Endothelial cell of umbilical vein (primary cell): ENCODE results near the gene ELP6. TPM values are rescaled to one million over a fixed set of nuclear protein-coding genes. Genes with fewer than 3 reads are reported as not detected.

Experiments
- BruUV-seq: library from RNA; stranded (reverse); fragments of 400-500 nt; replicated peaks from 2 replicates; lab custom pipeline; 2021; lab: Mats Ljungman, UMichigan
- CTCF ChIA-PET: fragments of 300-600, 350-600 bp; sonication (Branson Sonifier 250); formaldehyde crosslinking; loops from one replicate; lab custom pipeline; 2021; ENCODE audit warnings: antibody characterized with exemption, inconsistent platforms; lab: Charles Lee
- POLR2A ChIA-PET: fragments of 300-600, 350-600 bp; sonication (Branson Sonifier 250); formaldehyde crosslinking; loops from one replicate; lab custom pipeline; 2021; ENCODE audit warnings: antibody characterized with exemption, inconsistent platforms; lab: Charles Lee
- DNase-seq: peaks from one replicate; pipeline ENCODE4 v3.0.0-alpha.2; 2011; ENCODE audit warnings: low read depth, low spot score
- FAIRE-seq: peaks from 2 replicates; lab custom pipeline; 2011; peaks lifted over from hg19 to GRCh38; lab: Jason Lieb, UNC
- H2AFZ ChIP-seq: 2 replicates; pipeline ENCODE4 v1.6.0; 2012; ENCODE audit warnings: low read depth, low read length, control low read depth, inconsistent platforms
- H3K27ac ChIP-seq: 2 replicates; pipeline ENCODE4 v1.5.1; 2011; ENCODE audit warnings: low read depth, mild to moderate bottlenecking, control low read depth, low read length, moderate library complexity; ENCODE audit not compliant: insufficient read depth
- H3K27me3 ChIP-seq, 2 experiments: 2 replicates each; pipeline versions ENCODE4 v1.6.0 to v1.6.1; 2011; ENCODE audit warnings: low read length in 2 of 2, mixed read lengths in 1 of 2; ENCODE audit not compliant: control insufficient read depth in 2 of 2, insufficient read depth in 2 of 2
- H3K36me3 ChIP-seq, 2 experiments: 2 replicates in 1 of 2; 3 replicates in 1 of 2; pipeline ENCODE4 v1.5.1; 2011; ENCODE audit warnings: low read length in 2 of 2, mild to moderate bottlenecking in 1 of 2, moderate library complexity in 1 of 2; ENCODE audit not compliant: control insufficient read depth in 2 of 2, insufficient read depth in 2 of 2; ENCODE audit errors: extremely low read depth in 1 of 2
- H3K4me1 ChIP-seq: 3 replicates; pipeline ENCODE4 v1.5.1; 2011; ENCODE audit warnings: mild to moderate bottlenecking, low read length; ENCODE audit not compliant: control insufficient read depth, insufficient read depth; ENCODE audit errors: extremely low read depth
- H3K4me2 ChIP-seq: 2 replicates; pipeline ENCODE4 v1.6.1; 2011; ENCODE audit warnings: low read length, control low read depth, mixed read lengths; ENCODE audit not compliant: insufficient read depth
- H3K4me3 ChIP-seq, 3 experiments: fragments of 200-600 bp in 1 of 3; sonication (generic), shearing (Covaris generic) in 1 of 3; replicated peaks in 1 of 3; 2 replicates each; pipeline ENCODE4 v1.5.1; 2011 to 2016; ENCODE audit warnings: control low read depth in 3 of 3, low read length in 3 of 3, mild to moderate bottlenecking in 2 of 3, inconsistent platforms in 1 of 3, low read depth in 1 of 3, moderate library complexity in 1 of 3; ENCODE audit not compliant: insufficient read depth in 1 of 3
- H3K79me2 ChIP-seq: 2 replicates; pipeline ENCODE4 v1.6.0; 2012; ENCODE audit warnings: low read length, inconsistent platforms; ENCODE audit not compliant: control insufficient read depth, insufficient read depth
- H3K9ac ChIP-seq: replicated peaks from 2 replicates; pipeline ENCODE3; 2011; ENCODE audit warnings: low read length, control low read depth; ENCODE audit not compliant: insufficient read depth; ENCODE audit errors: extremely low read depth
- H3K9me1 ChIP-seq: replicated peaks from 3 replicates; pipeline ENCODE4 v1.6.0; 2011; ENCODE audit warnings: mild to moderate bottlenecking, low read length; ENCODE audit not compliant: control insufficient read depth, insufficient read depth; ENCODE audit errors: extremely low read depth
- H3K9me3 ChIP-seq: replicated peaks from 2 replicates; pipeline ENCODE4 v1.5.1; 2012; ENCODE audit warnings: low read length, inconsistent platforms; ENCODE audit not compliant: control insufficient read depth, insufficient read depth
- H4K20me1 ChIP-seq: replicated peaks from 2 replicates; pipeline ENCODE3; 2011; ENCODE audit warnings: mild to moderate bottlenecking, low read length; ENCODE audit not compliant: control insufficient read depth, insufficient read depth; ENCODE audit errors: extremely low read depth
- CTCF ChIP-seq, 2 donors: IDR thresholded peaks; 1 replicate in 1 of 2; 2 replicates in 1 of 2; pipeline ENCODE4 v1.5.1; 2011; ENCODE audit warnings: low read length in 2 of 2, mild to moderate bottlenecking in 2 of 2, moderate library complexity in 2 of 2, control low read depth in 1 of 2, inconsistent platforms in 1 of 2, low read depth in 1 of 2; ENCODE audit not compliant: insufficient read depth in 1 of 2; ENCODE audit errors: extremely low read depth in 1 of 2
- EZH2 ChIP-seq: IDR thresholded peaks from 2 replicates; pipeline ENCODE4 v1.6.1; 2012; ENCODE audit warnings: borderline replicate concordance, low read depth, mild to moderate bottlenecking, moderate library complexity, low read length, inconsistent platforms; ENCODE audit not compliant: severe bottlenecking
- FOS ChIP-seq: IDR thresholded peaks from 2 replicates; pipeline ENCODE4 v1.6.1; 2011; ENCODE audit warnings: mild to moderate bottlenecking, low read length, moderate library complexity, borderline replicate concordance; ENCODE audit not compliant: insufficient read depth
- GATA2 ChIP-seq: IDR thresholded peaks from 2 replicates; pipeline ENCODE4 v1.7.0; 2011; ENCODE audit warnings: low read depth, mild to moderate bottlenecking, moderate library complexity, mixed read lengths, low read length; ENCODE audit not compliant: insufficient read length, insufficient read depth
- JUN ChIP-seq: IDR thresholded peaks from 2 replicates; pipeline ENCODE4 v1.6.1; 2011; ENCODE audit warnings: borderline replicate concordance, low read depth; ENCODE audit not compliant: insufficient read length, insufficient read depth
- MAX ChIP-seq: IDR thresholded peaks from 2 replicates; pipeline ENCODE4 v1.6.1; 2011; ENCODE audit not compliant: insufficient read depth, insufficient read length
- POLR2A ChIP-seq: IDR thresholded peaks from 2 replicates; pipeline ENCODE4 v1.6.1; 2012; ENCODE audit warnings: low read depth, mild to moderate bottlenecking, control low read depth, low read length
- POLR2AphosphoS5 ChIP-seq: IDR thresholded peaks from 2 replicates; pipeline ENCODE4 v1.6.1; 2012; ENCODE audit warnings: low read depth, mild to moderate bottlenecking, control low read depth, low read length, moderate library complexity; ENCODE audit not compliant: insufficient read depth
- dilution Hi-C: fragments of 300-500 bp; cut with MboI; formaldehyde crosslinking; loops from one replicate; pipeline ENCODE4 v1.15.0; 2019; ENCODE audit warnings: low sequenced_read_pairs; ENCODE audit not compliant: extremely low pct_ligation_motif_present
- intact Hi-C: fragments of 100-400 bp; cut with micrococcal nuclease; formaldehyde crosslinking; loops from one replicate; pipeline ENCODE4 v1.10.0; 2022
- polyA plus RNA-seq, 4 experiments: library from polyadenylated mRNA; depleted of rRNA in 3 of 4; stranded (reverse) in 3 of 4; unstranded in 1 of 4; fragments of >200 nt; gene quantifications; 2 replicates each; pipeline versions ENCODE4 v1.2.1 to v1.2.3, GENCODE V29; 2011 to 2012; ENCODE audit warnings: missing spikeins in 1 of 4
- total RNA-seq: library from RNA; stranded (reverse); gene quantifications from 2 replicates; pipeline ENCODE4 v1.2.3, GENCODE V29; 2021

The ELP6 gene
- total and polyA plus RNA-seq, 2 donors (not counting 3 experiments of a cell fraction or from before 2014, with no cell fraction given) = 48.1 to 91.0 TPM

GRCh38 chr3:47476644-47477199 lies 36.8 kb downstream of the ELP6 start:
- peaks cover 20% of the 10 kb centered on the region for H3K79me2 ChIP-seq
- no peak for DNase-seq
- H4K20me1 ChIP-seq = no peaks in the 10 kb centered on the region
- ChIA-PET POLR2A (no interaction called here), CTCF (interaction anchor here (0.9 to 4.9 kb wide), 4 partner anchors 9 to 55 kb away, joined by 3 to 79 read pairs (median 4); no protein-coding TSS in a partner anchor)
- H3K4me1 ChIP-seq = no peaks in the 10 kb centered on the region
- dilution Hi-C loops (no loop called here), intact Hi-C loops (loop anchor here (1.0 kb wide), 1 partner anchor 36 kb away; no protein-coding TSS in a partner anchor)
- no peak overlapping the region for H3K9ac ChIP-seq
- no peak for FAIRE-seq
- H3K4me2 ChIP-seq = no peak overlapping the region
- no TSS peak for BruUV-seq
- no peaks in the 10 kb centered on the region for H3K9me3 ChIP-seq
- H3K4me3 ChIP-seq = no peak overlapping the region
- H3K36me3 ChIP-seq = no peaks in the 10 kb centered on the region
- H3K27ac ChIP-seq = no peak overlapping the region
- no peak overlapping the region for H2AFZ ChIP-seq
- H3K27me3 ChIP-seq = no peaks in the 10 kb centered on the region
- H3K9me1 ChIP-seq = no peaks in the 10 kb centered on the region
- TF ChIP-seq POLR2A (no peak), JUN (no peak)

GRCh38 chr3:47476330-47476626 lies 37.2 kb downstream of the ELP6 start:
- TF ChIP-seq MAX (no peak), POLR2AphosphoS5 (no peak), CTCF (IDR thresholded peaks at IDR 0.05; ENCODE audit: extremely low read depth in 1 of 2, insufficient read depth in 1 of 2, low read depth in 1 of 2, low read length in 2 of 2) (no peak), JUN (no peak), POLR2A (no peak), FOS (no peak), GATA2 (no peak), EZH2 (no peak)
- peak overlapping the region in 1 of 3 experiments; percentile 82 for H3K4me3 ChIP-seq
- H3K27ac ChIP-seq = no peak overlapping the region
- H3K9me3 ChIP-seq = no peaks in the 10 kb centered on the region
- H3K4me2 ChIP-seq = no peak overlapping the region
- no peaks in the 10 kb centered on the region for H3K27me3 ChIP-seq
- no peaks in the 10 kb centered on the region for H3K36me3 ChIP-seq
- FAIRE-seq (no peak), DNase-seq (no peak)
- H3K79me2 ChIP-seq = peaks cover 22% of the 10 kb centered on the region
- no TSS peak for BruUV-seq
- CTCF ChIA-PET = interaction anchor here (0.9 to 4.9 kb wide), 5 partner anchors 9 to 55 kb away, joined by 3 to 79 read pairs (median 4); no protein-coding TSS in a partner anchor
- no peaks in the 10 kb centered on the region for H3K4me1 ChIP-seq
- H4K20me1 ChIP-seq = no peaks in the 10 kb centered on the region
- POLR2A ChIA-PET = no interaction called here
- intact Hi-C loops (loop anchor here (1.0 kb wide), 1 partner anchor 36 kb away; no protein-coding TSS in a partner anchor), dilution Hi-C loops (no loop called here)
- H3K9me1 ChIP-seq = no peaks in the 10 kb centered on the region
- peak overlapping the region; percentile 26 for H3K9ac ChIP-seq
- no peak overlapping the region for H2AFZ ChIP-seq
